ENCODE data around the gene TTC7B.
"Not testable (repeated sequence)": the region's sequence is repeated elsewhere in the genome, so short reads cannot be mapped to it uniquely, and the experiment has no call there.

Gene TTC7B

GRCh38 chr14:90846511-90846910 is 30.3 kb upstream of the TTC7B start:
- TF ChIP-seq REST (IDR thresholded peaks at IDR 0.05; ENCODE audit: insufficient replicate concordance, low read depth) (no peak), CTCF (IDR thresholded peaks at IDR 0.05; ENCODE audit: insufficient read depth, low read length) (no peak), GABPA (IDR thresholded peaks at IDR 0.05; ENCODE audit: low read depth) (no peak), SPI1 (IDR thresholded peaks at IDR 0.05; ENCODE audit: borderline replicate concordance, low read depth) (no peak), POLR2AphosphoS5 (IDR thresholded peaks at IDR 0.05; ENCODE audit: low read depth) (no peak)
- no peak overlapping the region for H3K27ac ChIP-seq (replicated peaks)
- H3K27me3 ChIP-seq (ENCODE audit: insufficient read depth, poor library complexity, severe bottlenecking): no peaks in the 10 kb centered on the region
- no peak for DNase-seq (ENCODE audit: low read depth in 1 of 2, low spot score in 1 of 2)
- H3K4me3 ChIP-seq (replicated peaks; ENCODE audit: insufficient read depth, low read length): no peak overlapping the region

- DNase-seq (ENCODE audit: low read depth in 1 of 2, low spot score in 1 of 2): no peak
- TF ChIP-seq GABPA (IDR thresholded peaks at IDR 0.05; ENCODE audit: low read depth): no peak
- Histone ChIP-seq H3K27ac (replicated peaks) (no peak overlapping the region), H3K4me3 (replicated peaks; ENCODE audit: insufficient read depth, low read length) (no peak overlapping the region), H3K27me3 (ENCODE audit: insufficient read depth, poor library complexity, severe bottlenecking) (no peaks in the 10 kb centered on the region)
These were observed 28.1 kb upstream of the TTC7B start for GRCh38 chr14:90844321-90844720.

DNA sequence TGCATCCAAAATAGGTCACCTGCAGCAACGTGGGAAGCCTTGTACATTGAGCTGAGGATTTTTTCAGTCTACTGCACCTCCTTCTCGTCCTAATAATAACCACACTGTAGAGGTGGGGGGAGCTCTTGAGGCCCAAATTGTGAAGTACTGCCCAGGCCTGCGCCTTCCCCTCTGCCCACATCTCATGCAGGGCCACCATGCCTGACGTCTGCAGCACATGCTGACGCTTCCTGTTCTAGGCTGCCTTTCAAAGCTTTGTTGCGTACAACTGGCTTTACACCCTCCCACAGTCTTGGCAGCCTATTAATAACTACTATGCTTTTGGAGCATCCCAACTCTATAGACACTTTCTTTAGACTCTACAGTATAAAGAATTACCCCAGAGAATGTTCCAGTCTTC is 26.5 kb upstream of the TTC7B start:
- no peak for TF ChIP-seq REST (IDR thresholded peaks at IDR 0.05; ENCODE audit: insufficient replicate concordance, low read depth)
- TF ChIP-seq GABPA (IDR thresholded peaks at IDR 0.05; ENCODE audit: low read depth): no peak
- TF ChIP-seq SPI1 (IDR thresholded peaks at IDR 0.05; ENCODE audit: borderline replicate concordance, low read depth): no peak
- TF ChIP-seq CTCF (IDR thresholded peaks at IDR 0.05; ENCODE audit: insufficient read depth, low read length): no peak
- TF ChIP-seq POLR2AphosphoS5 (IDR thresholded peaks at IDR 0.05; ENCODE audit: low read depth): no peak
- peak in 1 of 2 experiments; percentile 38 for DNase-seq (ENCODE audit: low read depth in 1 of 2, low spot score in 1 of 2)
- H3K27me3 ChIP-seq (ENCODE audit: insufficient read depth, poor library complexity, severe bottlenecking): no peaks in the 10 kb centered on the region
- no peak overlapping the region for H3K27ac ChIP-seq (replicated peaks)
- no peak overlapping the region for H3K4me3 ChIP-seq (replicated peaks; ENCODE audit: insufficient read depth, low read length)

DNA sequence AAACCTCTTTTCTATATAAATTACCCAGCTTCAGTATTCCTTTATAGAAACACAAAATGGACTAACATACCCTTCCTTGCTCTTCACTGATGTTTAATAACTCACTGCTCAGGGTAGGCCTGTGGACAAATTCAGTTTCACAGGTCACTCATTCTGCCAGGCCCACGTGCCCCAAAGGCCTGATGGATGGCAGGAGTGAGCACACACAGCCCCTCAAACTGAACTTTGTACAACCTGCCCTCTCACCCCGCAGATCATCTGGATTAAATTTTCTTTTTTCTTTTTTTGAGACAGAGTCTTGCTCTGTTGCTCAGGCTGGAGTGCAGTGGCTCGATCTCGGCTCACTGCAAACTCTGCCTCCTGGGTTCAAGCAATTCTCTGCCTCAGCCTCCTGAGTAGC is 24.4 kb upstream of the TTC7B start:
- H3K27me3 ChIP-seq (ENCODE audit: insufficient read depth, poor library complexity, severe bottlenecking); H3K4me3 ChIP-seq (replicated peaks; ENCODE audit: insufficient read depth, low read length); DNase-seq (ENCODE audit: low read depth in 1 of 2, low spot score in 1 of 2); H3K27ac ChIP-seq (replicated peaks): not testable (repeated sequence)

DNA sequence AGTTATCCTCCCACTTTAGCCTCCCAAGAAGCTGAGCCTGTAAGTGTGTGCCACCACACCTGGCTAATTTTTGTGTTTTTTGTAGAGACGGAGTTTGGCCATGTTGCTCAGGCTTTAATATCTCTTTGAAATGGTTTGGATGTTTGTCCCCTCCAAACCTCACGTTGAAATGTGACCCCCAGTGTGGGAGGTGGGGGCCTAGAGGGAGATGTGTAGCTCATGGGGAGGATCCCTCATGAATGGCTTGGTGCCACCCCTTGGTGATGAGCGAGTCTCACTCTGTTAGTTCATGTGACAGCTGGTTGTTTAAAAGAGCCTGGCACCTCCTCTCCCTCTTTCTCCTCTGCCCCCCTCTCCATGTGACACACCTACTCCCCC is 23.6 kb upstream of the TTC7B start:
- Histone ChIP-seq H3K4me3 (replicated peaks; ENCODE audit: insufficient read depth, low read length) (no peak overlapping the region), H3K27ac (replicated peaks) (no peak overlapping the region), H3K27me3 (ENCODE audit: insufficient read depth, poor library complexity, severe bottlenecking) (no peaks in the 10 kb centered on the region)
- no peak for DNase-seq (ENCODE audit: low read depth in 1 of 2, low spot score in 1 of 2)
- TF ChIP-seq REST (IDR thresholded peaks at IDR 0.05; ENCODE audit: insufficient replicate concordance, low read depth): no peak
- no peak for TF ChIP-seq POLR2AphosphoS5 (IDR thresholded peaks at IDR 0.05; ENCODE audit: low read depth)
- TF ChIP-seq GABPA (IDR thresholded peaks at IDR 0.05; ENCODE audit: low read depth): no peak
- TF ChIP-seq SPI1 (IDR thresholded peaks at IDR 0.05; ENCODE audit: borderline replicate concordance, low read depth): no peak
- TF ChIP-seq CTCF (IDR thresholded peaks at IDR 0.05; ENCODE audit: insufficient read depth, low read length): no peak

Measured in HL-60 (cell line).